ENCODE measurements around the gene PHACTR4.

GRCh38 chr1:28482702-28483101, 113.2 kb downstream of the PHACTR4 start:
- TF ChIP-seq CTCF (IDR thresholded peaks at IDR 0.05), result no peak
- TF ChIP-seq EP300 (IDR thresholded peaks at IDR 0.05), result no peak

All from gastroesophageal sphincter (tissue), 3 donors.